ENCODE data around the gene FAHD1.
"Not testable (repeated sequence)": the region's sequence is repeated elsewhere in the genome, so short reads cannot be mapped to it uniquely, and the experiment has no call there.

FAHD1 gene

DNA sequence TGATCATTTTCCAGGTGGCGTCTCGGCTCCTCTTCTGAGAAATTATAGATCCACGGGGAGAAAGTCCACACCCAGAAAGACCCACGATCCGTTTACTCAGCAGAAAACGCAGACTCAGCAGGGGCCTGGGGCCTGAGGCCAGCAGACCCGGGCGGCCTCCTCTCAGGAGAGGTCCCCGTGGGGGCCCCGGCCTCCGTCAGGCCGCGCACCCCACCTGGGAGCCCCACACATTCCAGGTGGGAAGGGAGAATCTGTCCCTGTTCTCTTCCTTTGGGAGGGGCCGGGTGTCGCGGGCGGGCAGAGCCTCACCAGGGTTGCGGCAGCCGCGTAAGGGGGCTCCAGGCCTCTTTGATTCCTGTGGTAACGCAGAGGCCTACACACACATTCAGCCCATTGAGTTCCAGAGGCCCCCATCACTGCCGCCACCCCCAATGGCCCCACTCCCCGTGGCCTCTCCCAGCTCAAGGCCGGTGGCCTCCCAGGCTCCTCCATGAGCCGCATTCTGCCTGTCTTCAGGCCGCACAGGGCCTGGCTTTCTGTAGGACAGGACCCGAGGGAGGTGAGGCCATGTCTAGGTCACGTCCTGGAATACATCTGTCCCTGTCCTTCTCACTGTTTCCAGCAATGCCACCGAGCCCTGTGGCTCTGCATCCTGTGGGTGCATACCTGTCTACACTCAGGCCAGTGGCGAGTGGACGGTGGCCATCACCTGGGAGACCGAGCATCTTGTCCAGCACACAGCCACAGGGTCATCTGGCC is 31.9 kb upstream of the FAHD1 start:
- Mint-ChIP-seq H3K4me3 (no peak overlapping the region), H3K36me3 (ENCODE audit: low read depth) (peaks cover 39% of the 10 kb centered on the region), H3K27me3 (ENCODE audit: low read depth, poor library complexity) (no peaks in the 10 kb centered on the region), H3K4me1 (no peaks in the 10 kb centered on the region), H3K9me3 (peaks cover 35% of the 10 kb centered on the region), H3K27ac (no peak overlapping the region)
- TF ChIP-seq, protein P1, sequence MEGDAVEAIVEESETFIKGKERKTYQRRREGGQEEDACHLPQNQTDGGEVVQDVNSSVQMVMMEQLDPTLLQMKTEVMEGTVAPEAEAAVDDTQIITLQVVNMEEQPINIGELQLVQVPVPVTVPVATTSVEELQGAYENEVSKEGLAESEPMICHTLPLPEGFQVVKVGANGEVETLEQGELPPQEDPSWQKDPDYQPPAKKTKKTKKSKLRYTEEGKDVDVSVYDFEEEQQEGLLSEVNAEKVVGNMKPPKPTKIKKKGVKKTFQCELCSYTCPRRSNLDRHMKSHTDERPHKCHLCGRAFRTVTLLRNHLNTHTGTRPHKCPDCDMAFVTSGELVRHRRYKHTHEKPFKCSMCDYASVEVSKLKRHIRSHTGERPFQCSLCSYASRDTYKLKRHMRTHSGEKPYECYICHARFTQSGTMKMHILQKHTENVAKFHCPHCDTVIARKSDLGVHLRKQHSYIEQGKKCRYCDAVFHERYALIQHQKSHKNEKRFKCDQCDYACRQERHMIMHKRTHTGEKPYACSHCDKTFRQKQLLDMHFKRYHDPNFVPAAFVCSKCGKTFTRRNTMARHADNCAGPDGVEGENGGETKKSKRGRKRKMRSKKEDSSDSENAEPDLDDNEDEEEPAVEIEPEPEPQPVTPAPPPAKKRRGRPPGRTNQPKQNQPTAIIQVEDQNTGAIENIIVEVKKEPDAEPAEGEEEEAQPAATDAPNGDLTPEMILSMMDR (IDR thresholded peaks at IDR 0.05) = no peak
- DNase-seq = no peak

DNA sequence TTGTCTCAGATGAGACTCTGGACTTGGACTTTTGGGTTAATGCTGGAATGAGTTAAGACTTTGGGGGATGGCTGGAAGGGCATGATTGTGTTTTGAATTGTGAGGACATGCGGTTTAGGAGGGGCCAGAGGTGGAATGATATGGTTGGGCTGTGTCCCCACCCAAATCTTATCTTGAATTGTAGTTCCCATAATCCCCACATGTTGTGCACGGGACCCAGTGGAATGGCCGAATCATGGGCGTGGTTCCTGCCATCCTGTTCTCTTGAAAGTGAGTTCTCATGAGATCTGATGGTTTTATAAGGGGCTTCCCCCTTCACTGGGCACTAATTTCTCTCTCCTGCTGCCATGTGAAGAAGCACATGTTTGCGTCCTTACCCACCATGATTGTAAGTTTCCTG is 27.7 kb upstream of the FAHD1 start:
- Mint-ChIP-seq H3K9me3 (peaks cover 43% of the 10 kb centered on the region), H3K36me3 (ENCODE audit: low read depth) (peaks cover 59% of the 10 kb centered on the region)
- not testable (repeated sequence) for H3K27me3 Mint-ChIP-seq (ENCODE audit: low read depth, poor library complexity); DNase-seq; H3K4me3 Mint-ChIP-seq; H3K4me1 Mint-ChIP-seq; H3K27ac Mint-ChIP-seq

DNA sequence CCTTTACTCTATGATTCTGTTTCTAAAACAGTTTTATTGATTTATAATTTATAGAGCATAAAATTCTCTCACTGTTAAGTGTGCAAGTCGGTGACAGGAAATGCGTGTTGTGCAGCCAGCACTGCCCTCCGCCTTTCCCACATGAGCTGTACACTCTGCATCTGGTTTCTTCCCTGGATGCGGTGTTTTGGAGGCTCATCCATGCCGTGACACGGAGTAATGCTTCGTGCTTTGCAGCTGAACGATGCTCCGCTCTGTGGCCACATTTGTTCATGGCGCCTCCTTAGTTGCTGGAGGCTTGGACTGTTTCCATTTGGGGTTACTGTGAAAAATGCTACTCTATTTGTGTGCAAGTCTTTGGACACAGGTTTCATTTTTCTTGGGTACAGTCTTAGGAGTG is 26.3 kb upstream of the FAHD1 start:
- H3K9me3 Mint-ChIP-seq = peaks cover 46% of the 10 kb centered on the region
- no peak overlapping the region for H3K27ac Mint-ChIP-seq
- peaks cover 74% of the 10 kb centered on the region for H3K36me3 Mint-ChIP-seq (ENCODE audit: low read depth)
- TF ChIP-seq, protein P1 (IDR thresholded peaks at IDR 0.05) = no peak
- no peaks in the 10 kb centered on the region for H3K27me3 Mint-ChIP-seq (ENCODE audit: low read depth, poor library complexity)
- no peaks in the 10 kb centered on the region for H3K4me1 Mint-ChIP-seq
- DNase-seq = no peak
- H3K4me3 Mint-ChIP-seq = no peak overlapping the region

DNA sequence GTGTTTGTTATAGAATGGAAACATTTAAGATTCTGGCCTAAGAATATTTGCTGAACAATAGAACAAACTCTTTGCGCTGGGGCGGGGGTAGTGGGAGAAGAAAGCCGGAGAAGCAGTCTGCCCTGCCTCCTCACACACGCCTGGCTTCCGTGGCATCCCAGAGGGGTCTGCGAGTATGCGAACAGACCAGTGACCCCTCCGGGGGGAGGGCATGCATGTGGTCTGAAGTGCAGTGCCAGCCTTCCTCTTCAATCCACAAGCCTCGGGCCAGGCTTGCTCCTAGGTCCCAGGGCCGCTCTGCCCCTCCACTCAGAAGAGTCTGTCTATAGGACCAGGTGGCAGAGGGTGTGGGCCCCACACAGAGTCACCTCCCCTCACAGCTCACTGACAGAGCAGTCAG is 19.4 kb upstream of the FAHD1 start:
- Mint-ChIP-seq H3K4me3 (no peak overlapping the region), H3K4me1 (no peaks in the 10 kb centered on the region), H3K9me3 (peaks cover 14% of the 10 kb centered on the region), H3K27me3 (ENCODE audit: low read depth, poor library complexity) (no peaks in the 10 kb centered on the region), H3K36me3 (ENCODE audit: low read depth) (peaks cover 43% of the 10 kb centered on the region), H3K27ac (no peak overlapping the region)
- TF ChIP-seq, protein P1 (IDR thresholded peaks at IDR 0.05) = no peak
- no peak for DNase-seq

DNA sequence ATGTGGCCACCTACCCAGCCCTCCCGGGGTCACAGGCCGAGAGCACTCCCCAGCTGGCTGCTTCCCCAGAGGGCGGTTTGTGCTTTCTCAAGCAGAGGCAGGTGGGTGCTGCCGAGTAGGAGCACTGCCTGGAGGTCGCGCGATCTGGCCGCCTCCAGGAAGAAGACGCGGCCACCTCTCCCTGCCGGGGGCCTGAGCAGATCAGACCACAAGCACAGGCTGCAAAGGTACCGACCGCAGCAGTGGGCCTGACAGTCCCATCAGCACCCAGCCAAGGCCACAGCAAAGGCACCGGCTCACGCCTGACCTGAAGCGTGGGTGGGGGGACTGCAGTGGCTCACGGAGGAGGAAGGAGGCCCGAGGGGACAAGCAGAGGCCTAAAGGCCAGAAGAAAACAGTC is 18.3 kb upstream of the FAHD1 start:
- peaks cover 14% of the 10 kb centered on the region for H3K9me3 Mint-ChIP-seq
- H3K27me3 Mint-ChIP-seq (ENCODE audit: low read depth, poor library complexity) = no peaks in the 10 kb centered on the region
- no peak overlapping the region for H3K4me3 Mint-ChIP-seq
- no peak overlapping the region for H3K27ac Mint-ChIP-seq
- no peak for DNase-seq
- no peaks in the 10 kb centered on the region for H3K4me1 Mint-ChIP-seq
- TF ChIP-seq, protein P1 (IDR thresholded peaks at IDR 0.05) = no peak
- H3K36me3 Mint-ChIP-seq (ENCODE audit: low read depth) = peaks cover 50% of the 10 kb centered on the region

DNA sequence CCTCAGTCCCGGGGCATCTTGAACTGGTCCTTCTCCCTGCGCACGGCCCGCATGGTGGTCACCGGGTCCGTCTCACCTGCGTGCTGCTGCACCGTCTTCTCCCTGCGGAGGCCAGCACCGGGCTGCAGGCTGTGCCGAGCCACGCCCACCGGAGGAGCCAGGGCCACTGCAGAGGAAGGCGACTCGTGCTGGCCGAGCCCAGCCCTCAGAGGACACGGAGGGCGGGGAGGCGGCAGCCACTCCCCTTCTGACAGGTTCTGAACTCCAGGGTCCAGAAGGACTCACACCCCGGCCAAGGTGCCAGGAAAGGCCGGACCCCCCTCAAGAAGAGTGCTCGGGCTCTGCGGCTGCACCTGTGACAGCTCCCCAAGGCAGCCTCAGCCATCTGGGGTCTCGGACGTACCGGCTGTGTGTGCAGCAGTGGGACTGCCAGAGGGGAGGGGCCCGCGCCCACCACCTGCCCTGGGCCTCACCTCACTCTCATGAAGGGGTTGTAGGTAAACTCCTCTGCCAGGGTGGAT is 17.7 kb upstream of the FAHD1 start:
- Mint-ChIP-seq H3K36me3 (ENCODE audit: low read depth) (peaks cover 50% of the 10 kb centered on the region), H3K4me3 (no peak overlapping the region), H3K27me3 (ENCODE audit: low read depth, poor library complexity) (no peaks in the 10 kb centered on the region), H3K4me1 (no peaks in the 10 kb centered on the region), H3K27ac (no peak overlapping the region), H3K9me3 (peaks cover 14% of the 10 kb centered on the region)
- DNase-seq = no peak
- TF ChIP-seq, protein P1 (IDR thresholded peaks at IDR 0.05) = no peak

Data from nephron progenitor cell (in vitro differentiated cells).